HEK293T (cell line): ENCODE data around the gene HEYL.

Source experiments
- BHLHE40 ChIP-seq: fragments of 450-650 bp; IDR thresholded peaks from 2 replicates; pipeline ENCODE4 v1.6.1; 2016; ENCODE audit warnings: mild to moderate bottlenecking, moderate library complexity, borderline replicate concordance
- FOXA1 ChIP-seq: fragments of 450-650 bp; IDR thresholded peaks from 2 replicates; pipeline ENCODE4 v1.6.1; 2016; ENCODE audit warnings: mild to moderate bottlenecking
- FOXK2 ChIP-seq: fragments of 450-650 bp; IDR thresholded peaks from 2 replicates; pipeline ENCODE4 v1.6.1; 2016; ENCODE audit warnings: mild to moderate bottlenecking
- FOXM1 ChIP-seq: fragments of 450-650 bp; IDR thresholded peaks from 2 replicates; pipeline ENCODE4 v1.6.1; 2017; ENCODE audit warnings: mild to moderate bottlenecking, borderline replicate concordance
- HDGF ChIP-seq: fragments of 450-650 bp; IDR thresholded peaks from 2 replicates; pipeline ENCODE4 v1.6.1; 2017; ENCODE audit warnings: antibody characterized with exemption, borderline replicate concordance
- L3MBTL2 ChIP-seq: fragments of 450-650 bp; conservative IDR thresholded peaks from 2 replicates; pipeline ENCODE4 v1.6.1; 2016; ENCODE audit warnings: mild to moderate bottlenecking
- LEF1 ChIP-seq: fragments of 450-650 bp; IDR thresholded peaks from 2 replicates; pipeline ENCODE4 v1.6.1; 2017; ENCODE audit warnings: mild to moderate bottlenecking, borderline replicate concordance
- NFRKB ChIP-seq: fragments of 450-650 bp; IDR thresholded peaks from 2 replicates; pipeline ENCODE4 v1.6.1; 2016; ENCODE audit warnings: mild to moderate bottlenecking, moderate library complexity
- SP1 ChIP-seq: fragments of 450-650 bp; IDR thresholded peaks from 2 replicates; pipeline ENCODE4 v1.6.1; 2017
- TARDBP ChIP-seq: fragments of 450-650 bp; IDR thresholded peaks from 2 replicates; pipeline ENCODE4 v1.6.1; 2016

DNA sequence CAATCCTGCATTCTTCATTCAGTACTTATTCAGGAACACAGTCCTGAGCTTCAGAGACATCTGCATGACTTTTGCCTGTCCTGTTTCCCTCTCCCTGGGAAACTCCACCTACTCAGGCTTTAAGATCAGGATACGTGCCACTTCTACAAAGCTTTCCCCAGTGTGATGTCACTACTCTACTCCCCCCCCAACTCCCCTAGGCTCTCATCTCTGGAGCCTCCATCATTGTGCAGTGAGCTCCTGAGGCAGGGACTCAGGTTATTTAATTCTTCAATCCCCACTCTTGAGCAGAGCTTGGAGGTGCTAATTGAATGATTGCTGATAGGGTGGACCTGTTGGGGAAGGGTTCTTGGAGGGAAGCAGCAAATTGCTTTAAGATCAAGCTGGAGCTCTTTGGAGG, 31.2 kb upstream of the HEYL start:
- TF ChIP-seq TARDBP (no peak), LEF1 (no peak), NFRKB (no peak), FOXK2 (no peak), SP1 (no peak), FOXA1 (no peak), L3MBTL2 (no peak), HDGF (no peak), FOXM1 (no peak), BHLHE40 (no peak)
